GM12874 (cell line): Measurements from ENCODE around the gene DLEC1.

ENCODE experiments used
- TF ChIP-seq, protein P1 (sequence below): IDR thresholded peaks from 2 replicates; pipeline ENCODE4 v1.5.1; 2011; ENCODE audit warnings: low read depth, mild to moderate bottlenecking, control low read depth, low read length, moderate library complexity; ENCODE audit not compliant: insufficient read depth

The DLEC1 gene

GRCh38 chr3:38164952-38165721 lies 126.1 kb downstream of the DLEC1 start, which contains the start of gene OXSR1:
OXSR1 (plus strand) TSS chr3:38165537; CDS start chr3:38165877, 340 bp downstream.
- TF ChIP-seq, protein P1, sequence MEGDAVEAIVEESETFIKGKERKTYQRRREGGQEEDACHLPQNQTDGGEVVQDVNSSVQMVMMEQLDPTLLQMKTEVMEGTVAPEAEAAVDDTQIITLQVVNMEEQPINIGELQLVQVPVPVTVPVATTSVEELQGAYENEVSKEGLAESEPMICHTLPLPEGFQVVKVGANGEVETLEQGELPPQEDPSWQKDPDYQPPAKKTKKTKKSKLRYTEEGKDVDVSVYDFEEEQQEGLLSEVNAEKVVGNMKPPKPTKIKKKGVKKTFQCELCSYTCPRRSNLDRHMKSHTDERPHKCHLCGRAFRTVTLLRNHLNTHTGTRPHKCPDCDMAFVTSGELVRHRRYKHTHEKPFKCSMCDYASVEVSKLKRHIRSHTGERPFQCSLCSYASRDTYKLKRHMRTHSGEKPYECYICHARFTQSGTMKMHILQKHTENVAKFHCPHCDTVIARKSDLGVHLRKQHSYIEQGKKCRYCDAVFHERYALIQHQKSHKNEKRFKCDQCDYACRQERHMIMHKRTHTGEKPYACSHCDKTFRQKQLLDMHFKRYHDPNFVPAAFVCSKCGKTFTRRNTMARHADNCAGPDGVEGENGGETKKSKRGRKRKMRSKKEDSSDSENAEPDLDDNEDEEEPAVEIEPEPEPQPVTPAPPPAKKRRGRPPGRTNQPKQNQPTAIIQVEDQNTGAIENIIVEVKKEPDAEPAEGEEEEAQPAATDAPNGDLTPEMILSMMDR, result no peak

DNA sequence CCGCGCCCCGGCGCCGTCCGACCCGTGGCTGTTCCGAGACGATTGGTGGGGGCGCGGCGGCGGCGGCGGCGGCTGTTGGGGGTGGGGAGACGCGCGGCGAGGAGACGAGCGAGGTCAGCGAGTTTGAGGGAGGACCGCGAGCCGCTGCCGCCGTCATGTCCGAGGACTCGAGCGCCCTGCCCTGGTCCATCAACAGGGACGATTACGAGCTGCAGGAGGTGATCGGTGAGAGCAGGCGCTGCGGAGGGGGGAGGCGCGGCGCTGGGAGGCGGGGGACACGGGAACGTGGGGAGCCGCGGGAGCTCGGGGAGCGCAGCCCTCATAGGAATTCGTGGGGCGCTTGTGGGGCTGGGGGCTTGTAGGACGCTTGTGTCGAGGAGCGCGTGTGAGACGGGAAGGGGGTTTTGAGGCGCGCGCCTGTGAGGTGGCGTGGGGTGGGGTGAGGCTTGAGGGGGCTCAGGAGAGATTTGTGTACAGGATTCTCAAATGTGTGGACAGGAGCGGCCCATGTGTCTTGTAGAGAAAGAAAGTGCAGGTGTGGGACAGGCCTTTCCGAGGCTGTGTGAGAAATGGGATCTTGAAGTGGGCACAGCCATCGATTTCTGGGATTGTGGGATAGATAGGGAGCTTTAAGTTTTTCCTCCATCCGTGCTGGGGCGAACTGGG lies 126.8 kb downstream of the DLEC1 start:
- TF ChIP-seq, protein P1, result no peak

GRCh38 chr3:38167591-38167990 lies 128.6 kb downstream of the DLEC1 start:
- TF ChIP-seq, protein P1, result no peak

DNA sequence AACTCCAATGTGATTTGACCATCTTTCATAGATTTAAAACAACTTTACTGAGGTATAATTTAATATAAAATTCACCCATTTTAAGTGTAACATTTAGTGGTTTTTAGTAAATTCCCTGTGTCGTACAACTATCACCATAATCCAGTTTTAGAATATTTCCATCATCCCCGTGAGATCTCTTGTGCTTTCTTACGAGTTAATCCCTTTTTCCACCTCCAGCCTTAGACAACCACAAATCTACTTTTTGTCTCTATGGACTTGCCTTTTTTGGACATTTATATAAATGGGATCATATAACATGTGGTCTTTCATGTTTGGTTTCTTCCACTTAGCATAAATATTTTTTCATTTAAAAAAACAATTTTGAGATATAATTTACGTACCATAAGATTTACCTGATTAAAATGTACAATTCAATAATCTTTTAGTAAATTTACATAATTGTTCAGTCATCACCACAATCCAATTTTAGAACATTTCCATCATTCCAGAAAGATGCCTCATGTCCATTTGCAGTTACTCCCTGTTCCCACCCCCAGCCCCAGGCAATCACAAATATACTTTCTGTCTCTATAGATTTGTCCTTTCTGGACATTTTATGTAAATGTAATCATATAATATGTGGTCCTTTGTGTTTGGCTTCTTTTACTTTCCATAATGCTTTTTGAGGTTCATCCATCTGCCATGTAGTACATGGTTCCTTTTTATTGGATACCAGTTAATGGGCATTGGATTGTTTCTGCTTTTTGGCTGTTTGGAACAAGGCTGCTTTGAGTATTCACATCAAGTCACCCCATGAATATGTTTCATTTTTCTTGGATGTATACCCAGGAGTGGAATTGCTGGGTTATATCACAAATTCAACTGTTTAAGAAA lies 129.4 kb downstream of the DLEC1 start:
- TF ChIP-seq, protein P1, result no peak

- TF ChIP-seq, protein P1, result no peak
Observed at GRCh38 chr3:38169027-38169317, 130.0 kb downstream of the DLEC1 start.

- TF ChIP-seq, protein P1, result no peak
Observed at GRCh38 chr3:38170722-38171121, 131.7 kb downstream of the DLEC1 start.

GRCh38 chr3:38171622-38172021 lies 132.6 kb downstream of the DLEC1 start:
- TF ChIP-seq, protein P1, result no peak
